ENCODE results near the gene WDR37.
A peak's percentile ranks its signal among the peaks of the same experiment; 100 is the strongest.

Gene WDR37

GRCh38 chr10:1078668-1079067 is 22.5 kb downstream of the WDR37 start:
- peaks cover 66% of the 10 kb centered on the region for H3K36me3 Mint-ChIP-seq (ENCODE audit: low read depth)
- H3K27ac Mint-ChIP-seq = no peak overlapping the region
- no peak for DNase-seq

GRCh38 chr10:1083581-1083980 is 27.4 kb downstream of the WDR37 start:
- TF ChIP-seq CTCF (IDR thresholded peaks at IDR 0.05) = no peak
- Mint-ChIP-seq H3K27ac (peak overlapping the region; percentile 74), H3K36me3 (ENCODE audit: low read depth) (peaks cover 73% of the 10 kb centered on the region), H3K4me1 (no peaks in the 10 kb centered on the region), H3K27me3 (ENCODE audit: low read depth, poor library complexity) (no peaks in the 10 kb centered on the region), H3K9me3 (no peaks in the 10 kb centered on the region), H3K4me3 (no peak overlapping the region)
- no peak for DNase-seq

More at GRCh38 chr10:1078668-1079067, 22.5 kb downstream of the WDR37 start:
- H3K27me3 Mint-ChIP-seq (ENCODE audit: low read depth, poor library complexity) = no peaks in the 10 kb centered on the region
- no peaks in the 10 kb centered on the region for H3K9me3 Mint-ChIP-seq
- H3K4me3 Mint-ChIP-seq = no peak overlapping the region
- H3K4me1 Mint-ChIP-seq = no peaks in the 10 kb centered on the region
- TF ChIP-seq CTCF (IDR thresholded peaks at IDR 0.05) = no peak

GRCh38 chr10:1084011-1084950 is 28.1 kb downstream of the WDR37 start:
- H3K4me3 Mint-ChIP-seq = no peak overlapping the region
- no peak for DNase-seq
- H3K9me3 Mint-ChIP-seq = no peaks in the 10 kb centered on the region
- H3K27ac Mint-ChIP-seq = peak overlapping the region; percentile 74
- no peaks in the 10 kb centered on the region for H3K4me1 Mint-ChIP-seq
- TF ChIP-seq CTCF (IDR thresholded peaks at IDR 0.05) = no peak
- no peaks in the 10 kb centered on the region for H3K27me3 Mint-ChIP-seq (ENCODE audit: low read depth, poor library complexity)
- peaks cover 70% of the 10 kb centered on the region for H3K36me3 Mint-ChIP-seq (ENCODE audit: low read depth)

GRCh38 chr10:1085258-1085657 is 29.1 kb downstream of the WDR37 start:
- no peaks in the 10 kb centered on the region for H3K9me3 Mint-ChIP-seq
- H3K36me3 Mint-ChIP-seq (ENCODE audit: low read depth) = peaks cover 68% of the 10 kb centered on the region

GRCh38 chr10:1086787-1087186 is 30.6 kb downstream of the WDR37 start:
- DNase-seq = no peak
- Mint-ChIP-seq H3K4me3 (no peak overlapping the region), H3K4me1 (no peaks in the 10 kb centered on the region), H3K36me3 (ENCODE audit: low read depth) (peaks cover 74% of the 10 kb centered on the region), H3K9me3 (no peaks in the 10 kb centered on the region), H3K27ac (no peak overlapping the region), H3K27me3 (ENCODE audit: low read depth, poor library complexity) (no peaks in the 10 kb centered on the region)
- TF ChIP-seq CTCF (IDR thresholded peaks at IDR 0.05) = no peak

More at GRCh38 chr10:1085258-1085657, 29.1 kb downstream of the WDR37 start:
- no peaks in the 10 kb centered on the region for H3K4me1 Mint-ChIP-seq
- no peak for DNase-seq
- H3K27me3 Mint-ChIP-seq (ENCODE audit: low read depth, poor library complexity) = no peaks in the 10 kb centered on the region
- TF ChIP-seq CTCF (IDR thresholded peaks at IDR 0.05) = no peak
- no peak overlapping the region for H3K27ac Mint-ChIP-seq
- H3K4me3 Mint-ChIP-seq = no peak overlapping the region
